ENCODE measurements around the gene RAB3IL1. TPM values are rescaled to one million over a fixed set of nuclear protein-coding genes. Genes with fewer than 3 reads are reported as not detected.
A peak's percentile ranks its signal among the peaks of the same experiment; 100 is the strongest.

RAB3IL1 gene
- total and polyA plus RNA-seq, 11 donors: 4.7 to 22.0 (median 7.5) TPM

DNA sequence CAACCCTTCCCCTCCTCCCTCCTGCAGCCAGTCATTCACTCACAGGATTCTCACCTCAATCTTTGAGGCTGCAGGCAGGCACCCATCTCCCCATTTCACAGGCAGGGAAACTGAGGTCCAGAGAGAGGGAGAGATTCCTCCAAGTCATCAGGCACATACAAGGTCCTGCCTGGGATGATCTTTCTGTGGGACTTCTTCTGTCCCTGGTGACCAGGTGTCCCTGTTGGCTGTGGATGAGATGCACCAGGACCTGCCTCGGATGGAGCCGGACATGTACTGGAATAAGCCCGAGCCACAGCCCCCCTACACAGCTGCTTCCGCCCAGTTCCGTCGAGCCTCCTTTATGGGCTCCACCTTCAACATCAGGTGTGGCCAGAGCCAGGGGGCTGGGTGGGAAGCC is 42.3 kb upstream of the RAB3IL1 start:
- ATAC-seq: no peak
- no peak for TF ChIP-seq POLR2A (IDR thresholded peaks at IDR 0.05)
- TF ChIP-seq, protein P1, sequence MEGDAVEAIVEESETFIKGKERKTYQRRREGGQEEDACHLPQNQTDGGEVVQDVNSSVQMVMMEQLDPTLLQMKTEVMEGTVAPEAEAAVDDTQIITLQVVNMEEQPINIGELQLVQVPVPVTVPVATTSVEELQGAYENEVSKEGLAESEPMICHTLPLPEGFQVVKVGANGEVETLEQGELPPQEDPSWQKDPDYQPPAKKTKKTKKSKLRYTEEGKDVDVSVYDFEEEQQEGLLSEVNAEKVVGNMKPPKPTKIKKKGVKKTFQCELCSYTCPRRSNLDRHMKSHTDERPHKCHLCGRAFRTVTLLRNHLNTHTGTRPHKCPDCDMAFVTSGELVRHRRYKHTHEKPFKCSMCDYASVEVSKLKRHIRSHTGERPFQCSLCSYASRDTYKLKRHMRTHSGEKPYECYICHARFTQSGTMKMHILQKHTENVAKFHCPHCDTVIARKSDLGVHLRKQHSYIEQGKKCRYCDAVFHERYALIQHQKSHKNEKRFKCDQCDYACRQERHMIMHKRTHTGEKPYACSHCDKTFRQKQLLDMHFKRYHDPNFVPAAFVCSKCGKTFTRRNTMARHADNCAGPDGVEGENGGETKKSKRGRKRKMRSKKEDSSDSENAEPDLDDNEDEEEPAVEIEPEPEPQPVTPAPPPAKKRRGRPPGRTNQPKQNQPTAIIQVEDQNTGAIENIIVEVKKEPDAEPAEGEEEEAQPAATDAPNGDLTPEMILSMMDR (IDR thresholded peaks at IDR 0.05): no peak
- WGBS, 4 donors: 88 to 95% (median 91%) methylated on average over 6 of the region's 6 CpGs; no CpG with 5 or more reads in 1 of the 4 donors
- H3K9me3 ChIP-seq: no peaks in the 10 kb centered on the region
- intact Hi-C loops (cut with DNase I): loop anchor here in 3 of 10 donors (5.0 to 10.0 kb wide), 4 partner anchors 67 to 162 kb away; partner anchors contain the start of gene FADS3 (in 2 of the 3)
- peaks cover 0 to 35% (median 20%) of the 10 kb centered on the region in 9 donors for H3K36me3 ChIP-seq
- H3K4me1 ChIP-seq: peaks cover 6 to 58% (median 47%) of the 10 kb centered on the region in 12 donors
- peaks cover 0 to 4% (median 0%) of the 10 kb centered on the region in 9 donors for H3K27me3 ChIP-seq
- H3K4me3 ChIP-seq: no peak overlapping the region
- DNase-seq: no peak
- peak overlapping the region in 1 of 12 donors; percentile 100 for H3K27ac ChIP-seq

DNA sequence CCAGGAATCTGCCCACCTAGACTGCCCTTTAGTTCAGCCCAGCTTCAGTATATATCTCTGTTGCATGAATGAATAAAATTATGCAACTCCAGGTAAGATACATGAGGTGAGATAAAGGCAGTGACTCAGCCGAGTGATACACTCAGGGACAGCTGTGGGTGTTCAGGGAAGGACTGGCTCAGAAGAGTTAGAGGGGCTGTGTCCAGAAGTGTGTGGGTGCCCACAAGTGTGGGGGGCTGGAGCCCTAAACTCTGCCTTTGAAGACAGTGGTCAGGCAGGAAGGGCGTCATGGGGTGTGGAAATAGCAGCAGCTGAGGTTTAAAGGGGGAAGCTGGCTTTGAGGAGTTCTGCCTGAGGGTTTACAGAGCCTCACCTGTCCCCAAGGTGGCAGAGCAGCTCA is 41.7 kb upstream of the RAB3IL1 start:
- Histone ChIP-seq H3K27me3 (peaks cover 0 to 4% (median 0%) of the 10 kb centered on the region in 9 donors), H3K9me3 (no peaks in the 10 kb centered on the region), H3K36me3 (peaks cover 0 to 29% (median 15%) of the 10 kb centered on the region in 9 donors), H3K4me1 (peaks cover 1 to 57% (median 47%) of the 10 kb centered on the region in 12 donors), H3K4me3 (no peak overlapping the region), H3K27ac (no peak overlapping the region)
- intact Hi-C loops (cut with DNase I): loop anchor here in 1 of 10 donors (5.0 to 10.0 kb wide), 2 partner anchors 96 to 123 kb away; no protein-coding TSS in a partner anchor
- no peak for DNase-seq
- ATAC-seq: no peak
- 36 to 66% (median 42%) methylated on average over 2 of the region's 2 CpGs for WGBS, 4 donors
- TF ChIP-seq, protein P1 (IDR thresholded peaks at IDR 0.05): no peak
- TF ChIP-seq POLR2A (IDR thresholded peaks at IDR 0.05): no peak

DNA sequence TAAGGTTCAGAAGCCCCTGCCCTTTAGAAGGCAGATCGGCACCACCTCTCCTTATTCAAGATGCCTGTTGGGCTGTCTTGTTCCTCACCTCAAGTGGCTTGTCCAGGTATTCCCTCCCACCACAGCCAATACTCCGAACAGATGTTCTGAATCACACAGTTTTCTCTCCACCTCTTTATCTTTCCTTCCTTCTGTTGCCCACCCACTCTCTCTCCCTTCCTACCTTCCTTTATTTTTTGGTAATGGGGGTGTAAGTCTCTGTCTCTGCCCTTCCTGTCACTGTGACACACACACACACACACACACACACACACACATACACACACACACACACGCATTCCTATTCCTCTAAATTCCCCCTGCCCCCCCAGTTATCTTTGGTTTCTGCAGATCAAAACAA is 41.2 kb upstream of the RAB3IL1 start:
- Histone ChIP-seq H3K36me3 (peaks cover 0 to 24% (median 9%) of the 10 kb centered on the region in 9 donors), H3K9me3 (no peaks in the 10 kb centered on the region), H3K4me3 (no peak overlapping the region), H3K27me3 (peaks cover 0 to 4% (median 0%) of the 10 kb centered on the region in 9 donors), H3K4me1 (peaks cover 0 to 52% (median 42%) of the 10 kb centered on the region in 12 donors), H3K27ac (no peak overlapping the region)
- TF ChIP-seq, protein P1 (IDR thresholded peaks at IDR 0.05): no peak
- TF ChIP-seq POLR2A (IDR thresholded peaks at IDR 0.05): no peak
- DNase-seq (no peak), ATAC-seq (no peak)
- intact Hi-C loops (cut with DNase I): loop anchor here in 1 of 10 donors (5.0 to 10.0 kb wide), 2 partner anchors 96 to 124 kb away; no protein-coding TSS in a partner anchor
- 60 to 79% (median 64%) methylated on average over 3 of the region's 3 CpGs for WGBS, 4 donors

DNA sequence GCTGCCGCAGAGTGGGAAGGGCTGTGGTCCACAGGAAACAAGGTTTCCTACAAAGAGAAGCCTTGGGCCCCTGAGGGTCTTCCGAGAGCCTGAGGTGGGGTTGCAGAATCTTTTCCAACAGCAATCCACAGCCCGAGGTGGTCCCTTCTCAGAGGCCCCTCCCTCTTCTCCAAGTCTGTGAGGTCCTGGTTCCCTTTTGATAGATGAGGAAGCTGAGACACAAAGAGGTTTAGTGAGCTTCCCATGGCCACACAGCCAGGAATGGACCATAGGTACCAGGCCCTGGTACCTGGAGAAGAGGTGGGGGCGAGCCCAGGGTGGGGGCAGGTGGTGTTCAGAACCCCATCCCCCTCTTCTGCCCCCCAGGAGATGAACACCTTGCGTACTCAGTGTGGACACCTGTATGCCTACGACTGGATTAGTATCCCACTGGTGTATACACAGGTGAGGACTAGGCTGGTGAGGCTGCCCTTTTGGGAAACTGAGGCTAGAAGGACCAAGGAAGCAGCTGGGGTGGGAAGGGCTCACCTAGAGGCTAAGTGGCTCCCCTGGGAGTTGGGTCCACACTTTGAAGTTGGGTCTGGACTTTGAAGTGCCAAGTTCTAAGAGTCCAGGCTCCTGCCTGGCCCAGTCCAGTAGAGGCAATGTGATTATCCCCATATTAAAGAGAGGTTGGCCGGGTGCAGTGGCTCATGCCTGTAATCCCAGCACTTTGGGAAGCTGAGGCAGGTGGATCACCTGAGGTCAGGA is 39.8 kb upstream of the RAB3IL1 start:
- Histone ChIP-seq H3K36me3 (peaks cover 0 to 19% (median 0%) of the 10 kb centered on the region in 9 donors), H3K4me1 (peaks cover 0 to 38% (median 28%) of the 10 kb centered on the region in 12 donors), H3K4me3 (no peak overlapping the region), H3K27ac (no peak overlapping the region), H3K9me3 (no peaks in the 10 kb centered on the region), H3K27me3 (peaks cover 0 to 4% (median 0%) of the 10 kb centered on the region in 9 donors)
- no peak for DNase-seq
- intact Hi-C loops (cut with DNase I): loop anchor here in 1 of 10 donors (5.0 to 10.0 kb wide), 2 partner anchors 98 to 125 kb away; no protein-coding TSS in a partner anchor
- ATAC-seq: no peak
- 87 to 100% (median 92%) methylated on average over 3 to 7 of the region's 7 CpGs for WGBS, 4 donors
- TF ChIP-seq, protein P1 (IDR thresholded peaks at IDR 0.05): no peak
- TF ChIP-seq POLR2A (IDR thresholded peaks at IDR 0.05): no peak

Measured in heart left ventricle (tissue), 16 donors.